Measurements from ENCODE around the gene COQ8A.

- TF ChIP-seq SPI1 (IDR thresholded peaks at IDR 0.05; ENCODE audit: low read depth, low read length), result no peak
- TF ChIP-seq POLR2AphosphoS5 (IDR thresholded peaks at IDR 0.05; ENCODE audit: low read depth, low read length), result no peak
- TF ChIP-seq POLR2A (IDR thresholded peaks at IDR 0.05; ENCODE audit: low read depth, low read length), result no peak
These were observed 23.6 kb upstream of the COQ8A start for GRCh38 chr1:226916497-226916896.
